NCI-H460 (cell line): ENCODE data around the gene SMIM31. TPM values are rescaled to one million over a fixed set of nuclear protein-coding genes. Genes with fewer than 3 reads are reported as not detected.

Experiments
- small RNA-seq, 2 experiments: library from RNA; depleted of rRNA; stranded (forward); fragments of <200 nt; gene quantifications; one replicate each; pipeline ENCODE3, GENCODE V24; 2014
- total RNA-seq: library from RNA; depleted of rRNA; stranded (reverse); fragments of >200 nt; shearing (Covaris generic); gene quantifications from 2 replicates; pipeline ENCODE4 v1.2.3, GENCODE V29; 2014; rRNA removed

SMIM31 gene
- total RNA-seq, 1 experiment from 2014 or later, result 0.10 TPM

Small RNA genes within 50 kb of the gene (small RNA-seq; reads per million reads assigned to genes)
- 0 reads per million in 2 experiments for gene RNU6-668P

Other genes with a start within 250 kb of the SMIM31 start
- gene APELA, start 123.0 kb downstream of the SMIM31 start, total RNA-seq, result not detected in 2 replicates
- gene TRIM61, start 223.5 kb downstream of the SMIM31 start, total RNA-seq, result not detected in 2 replicates